GM10266 (cell line): ENCODE results near the gene STK39.

Experiments used
- DNase-seq: peaks from one replicate; pipeline ENCODE4 v3.0.0; 2012; ENCODE audit errors: extremely low spot score
- TF ChIP-seq, protein P1 (sequence below): IDR thresholded peaks from 2 replicates; pipeline ENCODE4 v1.5.1; 2012; ENCODE audit warnings: mild to moderate bottlenecking, low read depth; ENCODE audit not compliant: control insufficient read depth, insufficient read depth; ENCODE audit errors: missing control alignments

The STK39 gene

DNA sequence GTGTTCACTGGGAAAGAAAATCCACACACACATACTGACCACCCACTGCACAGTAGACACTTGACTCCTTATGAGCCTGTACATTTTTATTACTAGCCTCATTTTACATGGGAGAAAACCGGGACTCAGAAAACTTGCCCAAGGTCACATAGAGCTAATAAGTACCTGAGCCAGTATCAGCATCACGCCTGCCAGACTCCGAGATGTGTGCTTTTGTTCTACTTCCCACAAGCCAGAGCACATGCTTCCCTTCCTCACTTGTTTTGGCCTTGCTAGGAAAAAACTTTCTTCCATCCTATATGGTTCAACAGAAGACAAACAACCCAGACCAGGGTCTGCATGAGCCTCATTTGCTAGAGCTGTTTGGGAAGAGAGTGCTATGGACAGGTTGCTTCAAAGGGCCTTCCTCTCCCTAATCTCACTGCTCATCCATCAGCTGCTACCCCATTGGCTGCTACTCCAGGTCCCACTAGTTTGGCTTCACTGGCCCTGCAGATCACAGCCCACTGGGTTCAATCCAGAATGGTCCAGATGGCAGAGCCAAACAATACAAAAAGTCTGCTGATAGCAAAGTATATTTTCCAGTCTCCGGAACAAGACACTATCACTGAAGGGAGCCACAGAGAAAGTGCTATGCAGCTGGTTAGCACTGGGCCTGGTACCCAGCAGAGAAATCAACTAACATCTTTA, 63.9 kb downstream of the STK39 start:
- TF ChIP-seq, protein P1, sequence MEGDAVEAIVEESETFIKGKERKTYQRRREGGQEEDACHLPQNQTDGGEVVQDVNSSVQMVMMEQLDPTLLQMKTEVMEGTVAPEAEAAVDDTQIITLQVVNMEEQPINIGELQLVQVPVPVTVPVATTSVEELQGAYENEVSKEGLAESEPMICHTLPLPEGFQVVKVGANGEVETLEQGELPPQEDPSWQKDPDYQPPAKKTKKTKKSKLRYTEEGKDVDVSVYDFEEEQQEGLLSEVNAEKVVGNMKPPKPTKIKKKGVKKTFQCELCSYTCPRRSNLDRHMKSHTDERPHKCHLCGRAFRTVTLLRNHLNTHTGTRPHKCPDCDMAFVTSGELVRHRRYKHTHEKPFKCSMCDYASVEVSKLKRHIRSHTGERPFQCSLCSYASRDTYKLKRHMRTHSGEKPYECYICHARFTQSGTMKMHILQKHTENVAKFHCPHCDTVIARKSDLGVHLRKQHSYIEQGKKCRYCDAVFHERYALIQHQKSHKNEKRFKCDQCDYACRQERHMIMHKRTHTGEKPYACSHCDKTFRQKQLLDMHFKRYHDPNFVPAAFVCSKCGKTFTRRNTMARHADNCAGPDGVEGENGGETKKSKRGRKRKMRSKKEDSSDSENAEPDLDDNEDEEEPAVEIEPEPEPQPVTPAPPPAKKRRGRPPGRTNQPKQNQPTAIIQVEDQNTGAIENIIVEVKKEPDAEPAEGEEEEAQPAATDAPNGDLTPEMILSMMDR, result no peak
- DNase-seq, result no peak

DNA sequence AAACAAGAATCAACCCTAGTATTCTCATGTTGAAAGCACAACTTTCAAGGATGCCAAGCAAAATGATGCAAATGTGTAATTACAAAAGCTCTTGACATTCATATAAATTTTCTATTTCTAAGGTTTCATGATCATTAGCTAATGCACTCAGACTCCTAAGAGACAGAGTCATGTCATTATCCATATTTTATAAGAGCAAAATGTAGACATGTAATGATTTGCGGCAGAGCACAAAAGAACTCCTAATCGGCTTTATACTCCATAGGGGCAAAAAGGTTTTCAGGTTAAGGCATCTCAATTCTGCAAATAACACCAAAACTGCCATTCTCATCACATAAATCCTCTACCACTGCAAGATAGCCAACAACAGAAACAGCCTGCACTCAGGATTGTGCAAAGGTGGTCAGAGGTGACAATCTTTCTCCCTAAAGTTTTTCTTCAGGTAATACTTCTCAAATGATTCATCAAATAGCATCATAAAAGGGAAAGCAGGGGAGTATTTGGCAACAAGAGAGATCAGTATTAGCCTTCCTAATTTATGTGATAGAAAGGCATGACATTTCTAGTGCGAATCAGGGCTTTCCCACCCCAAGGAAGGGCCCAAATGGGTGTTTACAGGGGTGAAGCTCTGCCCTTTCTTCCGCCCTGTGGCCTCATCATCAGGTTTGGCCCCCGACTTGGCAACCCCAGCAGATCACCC, 64.7 kb downstream of the STK39 start:
- DNase-seq, result no peak
- TF ChIP-seq, protein P1, result no peak

DNA sequence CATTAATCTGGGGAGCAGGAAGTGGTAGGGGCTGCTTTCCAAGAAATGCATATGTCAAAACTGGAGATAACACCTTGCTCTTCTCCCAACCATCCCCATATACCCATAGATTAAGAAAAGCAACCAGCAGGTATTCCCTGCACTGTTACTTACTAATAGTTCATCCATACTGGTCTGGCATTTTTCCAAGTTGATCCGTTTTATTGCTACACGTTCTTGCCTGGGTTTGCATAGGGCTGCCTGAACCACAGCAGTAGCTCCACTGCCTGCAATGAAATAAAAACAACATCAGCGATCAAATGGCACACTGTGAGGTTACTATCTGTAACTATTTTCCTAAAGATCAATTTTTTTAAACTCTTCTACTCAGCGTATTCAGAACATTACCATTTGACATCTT, 65.6 kb downstream of the STK39 start:
- TF ChIP-seq, protein P1, result no peak
- DNase-seq, result no peak

DNA sequence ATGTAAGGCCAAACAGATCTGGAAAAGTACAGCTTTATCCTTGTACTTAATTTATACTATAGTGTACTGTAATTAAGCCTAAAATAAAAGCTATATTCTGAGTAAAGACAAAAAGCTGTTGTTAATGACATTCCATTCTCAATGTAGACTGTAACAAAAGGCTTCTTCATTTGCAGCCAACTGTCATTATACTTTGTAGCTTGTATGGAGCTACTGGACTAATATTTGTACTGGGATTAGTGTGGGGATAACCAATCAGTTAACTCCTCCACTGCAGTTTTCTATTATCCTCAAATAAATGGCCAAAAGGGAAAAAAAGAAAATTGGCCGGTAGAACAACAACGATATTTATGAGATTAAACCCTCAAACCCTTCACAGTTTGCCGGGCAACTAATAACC, 66.5 kb downstream of the STK39 start:
- DNase-seq, result no peak
- TF ChIP-seq, protein P1, result no peak

DNA sequence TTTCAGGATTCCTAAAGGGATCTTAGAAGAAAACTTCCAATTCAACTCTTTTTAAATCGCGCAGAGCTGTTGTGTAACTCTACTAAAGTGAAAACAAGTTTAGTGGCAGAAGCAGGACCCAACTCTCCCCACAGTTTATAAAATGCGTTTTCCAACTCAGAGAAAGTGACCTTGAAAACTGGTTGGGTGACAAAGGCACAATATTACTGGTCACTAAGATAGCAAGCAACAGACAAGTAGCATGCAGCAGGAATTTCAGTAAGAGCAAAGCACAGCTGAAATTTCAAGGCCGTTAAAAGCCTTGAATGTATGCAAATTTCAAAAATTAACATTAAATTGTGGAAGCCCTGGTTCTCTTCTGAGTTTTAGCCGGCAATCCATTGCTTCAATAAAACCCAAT, 66.9 kb downstream of the STK39 start:
- TF ChIP-seq, protein P1, result no peak

GRCh38 chr2:168179592-168179991, 67.8 kb downstream of the STK39 start:
- TF ChIP-seq, protein P1, result no peak
- DNase-seq, result no peak

More for the DNA sequence above, 66.9 kb downstream of the STK39 start:
- no peak for DNase-seq
